NCI-H774 (cell line): ENCODE results near the gene ADAMTS2.

ENCODE experiments used
- DNase-seq: peaks from one replicate; lab custom pipeline; 2025; lab: John Stamatoyannopoulos, UW

ADAMTS2 gene

DNA sequence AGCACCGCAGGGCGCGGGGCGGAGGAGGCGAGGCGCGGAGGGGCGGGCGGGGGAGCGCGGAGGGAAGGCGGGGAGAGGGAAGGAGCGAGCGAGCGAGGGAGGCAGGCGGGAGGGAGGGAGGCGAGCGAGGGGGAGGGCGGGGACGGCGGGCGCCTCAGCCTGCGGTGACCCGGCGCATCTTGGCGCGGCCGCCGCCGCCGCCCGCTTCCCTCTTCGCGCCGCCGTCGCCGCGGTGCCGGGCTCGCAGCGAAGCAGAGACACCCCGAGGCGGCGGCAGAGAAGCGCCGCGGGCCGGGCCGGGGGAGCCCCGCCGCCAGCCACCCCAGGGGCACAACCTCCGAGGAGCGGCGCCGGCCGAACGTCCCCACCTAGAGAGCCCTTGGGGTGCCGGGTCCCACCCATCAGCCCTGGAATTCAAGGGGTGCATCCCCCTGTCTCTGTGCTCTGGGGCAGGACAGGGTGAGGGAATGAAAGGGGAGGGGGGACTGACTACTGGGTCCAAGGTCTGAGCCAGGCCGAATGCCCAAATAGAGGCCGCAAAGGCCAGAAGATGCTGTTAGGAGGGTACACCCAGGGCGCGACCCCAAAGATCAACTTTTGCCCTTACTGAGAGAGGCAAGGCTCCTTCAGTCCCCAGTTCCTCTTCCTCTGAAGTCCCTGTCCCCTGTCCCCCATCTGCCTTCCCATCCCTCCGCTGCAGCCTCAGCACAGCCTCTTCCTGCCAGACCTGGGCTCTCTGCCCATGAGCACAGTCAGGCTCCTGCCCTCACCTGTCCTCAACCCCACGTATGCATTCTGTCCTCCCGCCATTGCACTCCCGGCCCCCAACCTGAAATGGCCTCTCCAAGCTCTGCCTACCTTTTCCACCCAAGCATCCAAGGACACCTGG is at the start of gene ADAMTS2:
Gene ADAMTS2, minus strand, starts transcription at position 29 of the 889 bp plus-strand sequence. CDS start 133 bp downstream, outside the sequence.
- DNase-seq: no peak

DNA sequence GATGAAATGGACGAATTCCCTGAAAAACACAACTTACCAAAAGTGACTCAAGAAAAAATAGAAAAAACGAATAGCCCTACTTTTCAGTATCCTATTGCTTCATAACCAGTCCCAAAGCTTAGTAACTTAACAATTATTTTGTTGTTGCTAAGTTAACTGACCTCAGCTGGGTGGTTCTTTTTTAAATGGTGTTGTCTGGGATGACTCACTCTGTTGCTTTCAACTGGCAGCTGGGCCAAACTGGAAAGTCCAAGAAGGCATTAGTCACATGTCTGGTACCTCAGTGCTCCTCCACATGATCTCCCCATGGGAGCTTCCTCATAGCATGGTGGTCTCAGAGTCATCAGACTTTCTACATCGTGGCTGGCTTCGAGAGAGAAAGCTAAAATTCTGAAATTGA is 47.8 kb upstream of the ADAMTS2 start:
- no peak for DNase-seq

DNA sequence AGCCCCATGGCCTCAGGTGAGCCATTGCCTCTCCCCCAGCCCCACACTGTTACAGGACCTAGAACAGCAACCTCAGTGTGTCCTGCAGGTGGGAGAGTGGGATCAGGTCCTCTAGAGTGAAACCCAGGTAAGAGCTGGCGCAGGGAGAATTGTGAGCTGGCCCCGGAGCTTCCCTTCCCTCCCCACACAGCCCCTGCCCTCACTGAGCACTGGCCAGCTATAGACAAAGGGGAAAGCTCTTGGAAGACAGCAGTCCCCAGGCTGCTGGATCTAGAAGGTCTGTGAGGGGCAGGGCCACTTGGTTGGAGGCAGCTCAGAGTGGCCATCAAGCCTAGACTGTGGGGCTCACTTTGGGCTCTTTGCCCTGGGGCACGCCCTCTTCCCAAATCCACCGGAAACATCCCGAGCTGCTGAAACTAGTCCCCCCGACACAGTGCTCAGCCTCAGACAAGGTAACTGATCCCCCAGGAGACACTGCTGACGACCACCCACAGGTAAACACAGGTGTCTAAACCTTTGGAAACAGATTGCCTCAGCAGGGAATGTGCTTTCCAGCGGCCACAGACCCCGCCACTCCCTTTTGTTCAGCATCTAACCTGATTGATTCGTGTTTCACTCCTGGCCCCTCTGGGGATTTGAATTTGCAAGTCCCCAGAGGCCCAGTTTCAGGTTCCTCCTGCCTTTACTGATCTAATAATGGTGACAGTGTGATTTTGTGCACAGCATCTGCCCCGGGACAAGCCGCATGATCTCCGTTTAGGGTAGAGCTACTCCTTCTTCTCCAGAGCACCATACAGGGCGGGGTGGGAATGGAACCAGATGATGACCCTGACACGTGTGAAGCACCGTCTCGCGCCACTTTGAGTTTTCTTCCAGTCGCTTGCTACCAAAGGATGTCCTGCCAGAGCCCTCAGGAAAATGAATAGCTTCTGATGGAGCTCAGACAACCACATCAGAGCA is 42.2 kb upstream of the ADAMTS2 start:
- no peak for DNase-seq

DNA sequence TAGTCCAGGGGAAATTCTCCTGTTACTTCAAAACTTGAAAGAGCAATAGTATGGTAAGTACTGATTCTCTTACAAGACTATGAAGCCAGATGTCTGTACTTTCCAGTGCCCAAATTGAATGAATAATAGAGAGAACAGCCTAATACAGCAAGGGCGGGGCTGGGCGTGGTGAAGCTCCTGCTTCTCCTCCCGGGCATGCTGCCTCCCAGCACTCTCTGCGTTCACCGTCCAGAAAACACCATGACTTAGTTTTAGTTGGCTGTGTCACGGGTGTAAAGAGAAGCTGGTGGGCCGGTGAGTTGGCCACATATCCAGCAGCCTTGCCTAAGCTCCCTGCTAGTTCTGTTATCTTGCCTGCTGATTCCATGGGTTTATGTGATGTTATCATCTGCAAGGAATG is 40.7 kb upstream of the ADAMTS2 start:
- DNase-seq: no peak

DNA sequence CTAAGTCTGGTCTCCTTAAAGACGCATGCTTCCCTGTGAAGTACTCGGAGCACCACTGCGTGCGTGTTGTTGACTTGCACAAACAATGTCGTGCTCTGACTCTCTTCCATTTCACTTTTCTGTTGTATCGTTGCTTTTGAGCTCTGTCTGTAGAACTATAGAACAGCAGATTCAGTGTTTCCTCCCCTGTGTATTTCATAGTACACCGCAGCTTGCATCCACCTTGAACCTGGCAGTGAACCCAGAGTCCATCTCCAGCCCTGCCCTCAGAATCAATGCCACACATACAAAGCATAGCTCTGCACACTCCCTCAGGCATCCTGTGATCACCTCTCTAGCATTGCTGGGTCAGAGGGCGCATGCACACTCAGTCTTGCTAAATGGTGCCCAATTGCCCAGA is 37.2 kb upstream of the ADAMTS2 start:
- no peak for DNase-seq

DNA sequence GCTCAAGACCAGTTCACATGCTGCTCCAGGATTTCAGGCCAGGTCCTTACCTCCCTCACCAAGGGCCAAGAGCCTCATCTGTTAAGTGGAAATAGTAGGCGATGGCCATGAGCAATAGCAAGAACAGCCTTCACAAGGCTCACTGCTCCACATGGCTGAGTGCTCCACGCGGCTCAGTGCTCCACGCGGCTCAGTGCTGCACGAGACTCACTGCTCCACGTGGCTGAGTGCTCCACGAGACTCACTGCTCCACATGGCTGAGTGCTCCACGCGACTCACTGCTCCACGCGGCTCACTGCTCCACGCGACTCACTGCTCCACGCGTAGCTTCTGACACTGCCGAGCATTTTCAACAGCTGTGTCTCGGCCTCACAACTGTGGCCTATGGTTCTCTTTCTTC is 36.4 kb upstream of the ADAMTS2 start:
- DNase-seq: no peak

DNA sequence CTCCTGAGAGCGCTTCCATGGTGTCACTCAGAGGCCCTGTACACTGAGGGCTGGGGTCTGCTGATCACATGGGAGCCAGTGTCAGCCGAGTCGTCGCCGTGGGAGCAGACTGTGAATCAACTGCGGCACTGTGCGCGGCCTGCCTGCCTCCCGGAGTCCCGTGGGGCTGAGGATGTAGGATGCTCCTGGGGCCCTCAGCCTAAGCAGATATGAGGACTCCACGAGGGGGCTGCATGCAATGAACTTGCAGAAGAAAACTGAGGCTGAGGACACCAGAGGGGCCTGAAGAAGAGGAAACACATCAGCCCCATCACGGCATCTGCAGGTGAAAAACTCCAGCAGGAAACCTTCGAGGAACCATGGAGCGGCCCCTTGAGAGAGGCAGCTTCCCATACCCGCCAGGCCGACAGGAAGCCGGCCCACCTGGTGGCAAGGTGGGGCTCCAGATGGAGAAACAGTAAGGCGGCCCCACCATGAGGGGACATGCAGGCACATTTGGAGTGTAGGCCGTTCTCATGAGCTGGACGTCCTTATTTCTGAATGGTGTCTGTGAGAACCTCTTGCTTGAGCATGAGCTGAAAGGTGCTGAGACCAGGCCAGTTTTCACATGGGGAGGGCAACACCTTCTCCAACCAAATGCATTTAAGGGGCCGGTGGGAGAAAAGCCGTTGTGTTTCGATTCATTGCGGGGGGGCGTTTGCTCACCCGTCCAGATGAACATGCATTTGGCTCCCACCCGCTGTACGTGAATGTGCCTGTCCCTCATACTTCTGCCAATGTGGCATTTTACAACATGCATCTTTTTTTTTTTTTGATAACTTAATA is 35.2 kb upstream of the ADAMTS2 start:
- DNase-seq: no peak

DNA sequence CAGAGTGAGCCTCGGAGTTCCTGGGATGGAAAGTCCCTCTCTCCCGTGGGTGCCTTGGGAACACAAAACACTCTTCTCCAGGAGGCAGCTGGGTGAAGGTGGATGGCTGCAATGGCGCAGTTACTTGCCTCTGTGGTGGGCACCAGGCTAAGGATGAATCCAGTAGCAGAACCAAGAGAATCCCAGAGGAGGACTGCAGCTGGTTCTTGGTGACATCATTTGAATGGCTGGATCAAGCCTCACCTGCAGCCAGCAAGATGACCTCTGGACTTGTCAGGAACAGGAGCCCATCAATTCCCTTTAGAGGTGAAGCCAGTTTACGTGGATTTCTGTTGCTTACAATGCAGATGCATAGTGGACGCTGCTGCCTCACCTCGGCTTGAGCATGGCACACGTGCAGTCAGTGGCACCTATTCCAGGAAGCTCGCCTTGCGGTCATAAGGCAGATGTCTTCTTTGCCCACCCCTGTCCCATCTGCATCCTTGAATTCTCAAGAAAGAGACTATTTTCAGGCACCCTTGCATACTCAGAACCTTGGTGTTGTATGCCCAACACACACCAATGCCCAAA is 34.1 kb upstream of the ADAMTS2 start:
- DNase-seq: no peak

DNA sequence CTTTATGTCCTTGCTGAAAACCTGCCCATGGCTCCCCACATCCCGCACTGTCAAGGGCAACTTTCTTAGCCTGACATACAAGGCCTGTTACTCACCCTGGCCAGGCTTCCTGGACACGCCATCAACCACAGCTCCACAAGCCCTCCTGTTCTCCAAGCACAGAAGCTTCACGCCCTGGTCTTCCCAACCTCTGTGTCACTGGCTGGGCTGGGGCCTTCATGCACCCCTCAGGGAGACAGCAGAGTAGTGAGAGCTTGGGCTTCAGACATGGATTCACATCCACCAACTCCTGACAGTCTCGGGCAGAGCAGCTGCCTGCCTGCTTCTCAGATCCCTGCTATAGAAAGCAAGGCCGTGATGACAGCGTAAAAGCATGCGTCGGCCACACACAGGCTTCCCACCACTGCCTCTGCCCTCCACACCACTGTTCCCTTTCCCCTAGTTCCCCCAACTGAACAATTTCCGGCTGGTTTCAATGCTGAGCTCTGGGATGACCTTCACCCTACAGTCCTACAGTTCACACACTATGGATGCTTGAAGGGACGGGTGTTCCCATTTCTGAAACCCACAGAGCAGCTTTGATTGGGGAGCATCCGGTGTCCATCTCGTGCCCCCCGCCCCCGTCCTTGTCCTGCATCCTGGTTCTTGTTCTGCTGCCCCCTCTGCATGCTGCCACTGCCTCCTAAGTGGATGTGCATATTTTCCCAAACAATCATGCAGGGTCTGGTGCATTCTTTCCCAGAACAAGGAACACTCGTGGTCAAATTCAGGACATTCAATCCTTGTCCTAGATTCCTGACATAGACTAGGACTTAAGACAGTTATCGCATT is 33.4 kb upstream of the ADAMTS2 start:
- no peak for DNase-seq

DNA sequence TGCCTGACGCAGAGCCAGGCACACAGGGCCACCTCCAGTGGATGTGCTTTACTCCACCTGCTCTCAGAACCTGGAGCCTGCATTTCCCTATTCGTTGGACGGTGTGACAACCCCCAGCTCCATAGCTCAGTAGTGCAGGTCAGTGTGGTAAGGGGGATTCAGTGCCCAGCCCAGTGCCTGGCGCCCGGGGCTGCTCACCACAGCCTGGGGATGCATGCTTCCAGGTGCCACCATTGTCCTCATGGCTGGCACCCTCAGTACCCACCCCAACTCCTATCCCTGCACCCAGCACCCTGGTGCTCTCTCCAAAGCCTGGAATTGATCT is 32.8 kb upstream of the ADAMTS2 start:
- DNase-seq: no peak

DNA sequence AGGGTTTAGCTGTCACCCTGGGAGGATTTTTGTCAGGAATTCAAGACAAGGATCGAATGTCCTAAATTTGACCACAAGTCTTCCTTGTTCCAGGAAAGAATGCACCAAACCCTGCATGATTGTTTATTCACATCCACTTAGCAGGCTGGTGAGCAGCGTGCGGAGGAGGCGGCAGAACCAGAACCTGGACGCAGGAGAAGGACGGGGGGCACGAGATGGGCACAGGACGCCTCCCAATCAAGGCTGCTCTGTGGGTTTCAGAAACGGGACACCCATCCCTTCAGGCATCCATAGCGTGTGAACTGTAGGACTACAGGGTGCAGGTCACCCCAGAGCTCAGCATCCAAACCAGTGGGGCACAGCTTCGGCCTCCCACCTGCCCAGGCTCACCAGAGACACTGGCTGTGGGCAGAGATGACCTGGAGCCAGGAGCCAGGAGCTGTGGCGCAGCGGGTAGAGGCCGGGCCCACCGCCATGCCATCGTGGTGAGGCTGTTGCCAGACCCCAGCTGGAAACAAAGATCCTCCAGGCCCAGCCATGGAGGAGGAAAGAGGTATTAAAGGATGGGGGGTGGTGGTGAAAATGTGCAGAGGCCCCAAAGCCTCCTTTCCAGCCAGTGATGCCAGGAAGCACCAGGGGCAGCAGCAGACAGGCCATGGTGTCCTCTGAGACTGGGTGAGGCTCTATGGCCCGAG is 32.3 kb upstream of the ADAMTS2 start:
- no peak for DNase-seq

DNA sequence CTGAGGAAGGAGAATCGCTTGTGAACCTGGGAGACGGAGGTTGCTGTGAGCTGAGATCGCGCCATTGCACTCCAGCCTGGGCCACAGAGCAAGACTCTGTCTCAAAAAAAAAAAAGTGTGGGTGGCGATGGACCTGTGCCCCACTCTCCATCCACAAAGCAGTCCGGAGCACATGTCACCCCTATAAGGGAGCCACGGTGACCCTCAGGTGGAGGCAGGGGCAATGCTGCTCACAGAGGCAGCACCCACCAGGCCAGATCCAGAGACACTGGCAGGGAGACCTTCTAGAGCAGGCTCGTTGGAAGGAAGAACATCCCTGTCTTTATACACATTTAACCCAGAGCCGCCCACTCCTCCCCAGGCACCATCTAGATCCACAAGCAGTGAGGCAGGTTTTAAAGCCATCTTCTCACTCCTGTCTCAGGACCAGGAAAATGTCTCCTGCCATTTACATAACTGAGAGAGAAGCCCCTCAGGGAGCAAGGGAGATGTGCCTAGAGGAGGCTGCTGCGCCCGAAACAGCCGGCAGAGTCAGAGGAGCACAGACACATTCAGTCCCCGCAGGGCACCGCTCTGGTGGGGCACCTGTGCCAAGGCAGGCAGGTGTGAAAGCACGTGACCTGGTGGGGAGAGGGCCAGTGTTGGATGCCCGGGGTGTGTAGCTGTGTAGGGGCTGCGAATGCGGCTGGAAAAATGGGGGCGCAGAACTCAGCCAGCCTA is 31.6 kb upstream of the ADAMTS2 start:
- DNase-seq: no peak

DNA sequence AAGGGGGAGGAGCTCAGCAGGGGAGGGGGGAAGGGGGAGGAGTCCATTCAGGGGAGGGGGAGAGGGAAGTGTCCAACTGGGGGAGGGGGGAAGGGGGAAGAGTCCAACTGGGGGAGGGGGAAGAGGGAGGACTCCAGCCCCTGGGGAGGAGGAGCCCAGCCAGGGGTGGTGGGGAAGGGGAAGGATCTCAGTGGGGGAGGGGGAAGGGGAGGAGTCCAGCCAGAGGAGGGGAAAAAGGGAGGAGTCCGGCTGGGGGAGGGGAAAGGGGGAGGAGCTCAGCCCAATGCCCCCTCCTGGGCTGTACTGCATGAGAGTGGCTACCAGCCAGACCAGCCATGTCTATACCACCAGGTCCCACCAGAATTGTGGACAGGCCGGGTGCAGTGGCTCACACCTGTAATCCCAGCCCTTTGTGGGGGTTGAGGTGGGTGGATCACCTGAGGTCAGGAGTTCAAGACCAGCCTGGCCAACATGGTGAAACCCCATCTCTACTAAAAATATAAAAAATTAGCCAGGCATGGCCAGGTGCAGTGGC is 30.6 kb upstream of the ADAMTS2 start:
- DNase-seq: no peak

DNA sequence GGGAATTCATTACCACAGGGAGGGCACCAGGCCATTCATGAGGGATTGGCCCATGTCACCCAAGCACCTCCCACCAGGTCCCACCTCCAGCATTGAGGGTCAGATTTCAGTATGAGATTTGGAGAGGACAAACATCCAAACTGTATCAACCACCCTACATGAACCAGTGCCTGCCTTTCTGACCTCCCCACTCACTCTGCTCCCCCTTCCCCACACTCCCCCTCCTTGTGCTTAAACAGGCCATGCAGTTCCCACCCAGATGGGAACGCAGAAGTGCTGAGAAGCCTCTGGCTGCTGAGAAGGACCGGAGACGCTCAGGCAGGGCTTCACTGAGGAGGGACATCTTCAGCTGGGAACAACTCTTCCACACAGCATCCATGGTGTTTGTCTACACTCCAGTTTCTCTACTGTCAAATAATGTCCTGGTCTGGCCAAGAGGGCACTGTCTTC is 30.0 kb upstream of the ADAMTS2 start:
- DNase-seq: no peak

DNA sequence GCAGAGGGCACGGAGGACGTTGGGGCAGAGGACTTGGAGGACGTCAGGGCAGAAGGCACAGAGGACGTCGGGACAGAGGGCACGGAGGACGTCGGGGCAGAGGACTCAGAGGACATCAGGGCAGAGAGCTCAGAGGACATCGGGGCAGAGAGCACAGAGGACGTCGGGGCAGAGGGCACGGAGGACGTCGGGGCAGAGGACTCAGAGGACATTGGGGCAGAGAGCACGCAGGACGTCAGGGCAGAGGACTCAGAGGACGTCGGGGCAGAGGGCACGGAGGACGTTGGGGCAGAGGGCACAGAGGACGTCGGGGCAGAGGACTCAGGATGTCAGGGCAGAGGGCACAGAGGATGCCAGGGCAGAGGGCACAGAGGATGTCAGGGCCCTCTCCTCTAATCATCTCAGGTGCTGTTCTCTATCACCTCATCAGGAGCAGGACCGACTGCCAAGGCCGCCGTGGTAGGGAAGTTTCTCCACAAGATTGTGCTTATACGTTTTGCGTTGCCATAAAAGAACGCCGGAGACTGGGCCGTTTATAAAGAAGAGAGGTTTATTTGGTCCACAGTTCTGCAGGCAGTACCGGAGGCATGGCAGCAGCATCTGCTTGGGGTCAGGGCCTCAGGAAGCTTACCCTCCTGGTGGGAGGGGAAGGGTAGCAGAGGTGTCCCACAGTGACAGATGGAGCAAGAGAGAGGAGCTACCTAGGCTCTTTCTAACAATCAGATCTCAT is 29.4 kb upstream of the ADAMTS2 start:
- DNase-seq: no peak

DNA sequence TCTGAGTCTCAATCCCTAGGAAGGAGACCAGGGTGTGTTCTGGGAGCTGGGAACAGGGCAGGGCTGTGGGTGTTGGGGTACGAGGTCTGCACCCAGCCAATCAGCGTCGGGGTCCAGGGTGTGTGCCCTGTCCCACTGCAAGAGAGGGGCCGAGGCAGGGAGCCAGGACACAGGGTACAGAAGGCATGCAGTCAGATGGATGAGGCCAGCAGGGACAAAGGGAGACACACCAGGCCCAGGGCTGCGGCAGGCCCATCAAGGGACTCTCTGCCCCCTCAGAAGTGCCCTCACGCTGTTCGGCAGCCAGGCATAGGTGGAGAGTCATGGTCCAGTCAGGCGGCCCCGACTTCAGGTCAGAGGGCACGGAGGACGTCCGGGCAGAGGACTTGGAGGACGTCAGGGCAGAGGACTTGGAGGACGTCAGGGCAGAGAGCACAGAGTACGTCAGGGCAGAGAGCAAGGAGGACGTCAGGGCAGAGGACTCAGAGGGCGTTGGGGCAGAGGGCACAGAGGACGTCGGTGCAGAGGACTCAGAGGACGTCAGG is 28.8 kb upstream of the ADAMTS2 start:
- no peak for DNase-seq

DNA sequence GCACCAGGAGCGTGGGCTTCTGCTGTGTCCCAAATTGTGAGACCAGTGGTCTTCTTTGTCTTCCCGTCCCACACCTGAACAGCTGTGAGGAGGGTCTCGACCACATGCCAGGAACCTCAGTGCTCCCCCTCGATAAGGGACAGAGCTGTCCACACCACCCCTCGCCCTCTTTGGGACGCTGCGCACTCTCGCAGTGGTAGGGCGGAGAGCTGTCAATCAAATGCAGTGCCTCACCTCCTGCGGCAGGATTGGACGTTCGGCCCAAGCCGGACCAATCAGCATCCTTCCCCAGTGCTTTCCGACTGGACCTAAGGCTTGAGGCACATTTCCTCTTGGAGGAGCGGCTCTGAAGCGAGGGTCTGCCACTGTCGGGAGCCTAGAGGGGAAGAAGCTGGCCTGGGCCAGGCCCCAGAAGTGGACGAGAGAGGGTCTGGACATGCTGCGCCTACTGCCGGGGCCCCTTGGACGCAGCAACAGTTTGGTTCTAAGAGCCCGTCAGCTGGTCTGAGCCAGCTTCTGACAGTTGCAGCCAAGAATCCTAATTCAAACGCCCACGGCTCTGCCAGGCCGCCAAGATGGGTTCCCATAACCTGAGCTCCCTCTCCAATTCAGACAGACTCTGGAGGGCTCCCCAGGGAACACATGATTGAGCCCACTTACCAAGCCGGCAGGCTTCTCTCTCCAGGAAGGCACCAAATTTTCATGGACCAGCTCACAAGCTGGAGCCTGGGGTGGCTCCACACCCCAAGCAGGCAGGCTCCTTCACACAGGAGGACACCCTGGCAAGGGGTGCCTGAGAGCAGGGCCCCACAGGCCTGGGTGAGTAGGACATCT is 28.1 kb upstream of the ADAMTS2 start:
- DNase-seq: no peak
